Caco-2 (cell line): Measurements from ENCODE around the gene TMEM45A. TPM values are rescaled to one million over a fixed set of nuclear protein-coding genes. Genes with fewer than 3 reads are reported as not detected.

Experiments
- BruUV-seq: library from RNA; stranded (reverse); fragments of 400-500 nt; replicated peaks from 2 replicates; lab custom pipeline; 2021; lab: Mats Ljungman, UMichigan
- CTCF ChIA-PET: fragments of 300-600 bp; sonication (Branson Sonifier 250); formaldehyde crosslinking; loops from one replicate; lab custom pipeline; 2022; ENCODE audit warnings: antibody characterized with exemption; lab: Charles Lee
- POLR2A ChIA-PET: fragments of 300-600 bp; sonication (Branson Sonifier 250); formaldehyde crosslinking; loops from one replicate; lab custom pipeline; 2022; ENCODE audit warnings: antibody characterized with exemption; lab: Charles Lee
- DNase-seq, 2 experiments: peaks; one replicate each; pipeline versions ENCODE4 v3.0.0 to v3.0.0-alpha.2; 2020 to 2022
- H3K27me3 ChIP-seq: replicated peaks from 2 replicates; pipeline ENCODE4 v1.6.0; 2011; ENCODE audit warnings: low read length; ENCODE audit not compliant: control insufficient read depth, insufficient read depth
- H3K36me3 ChIP-seq: 2 replicates; pipeline ENCODE4 v1.5.1; 2011; ENCODE audit warnings: low read length; ENCODE audit not compliant: control insufficient read depth, insufficient read depth
- H3K4me1 ChIP-seq: fragments of 250-450 bp; sonication (Bioruptor Pico); 2 replicates; pipeline ENCODE4 v1.5.1; 2020; ENCODE audit warnings: mild to moderate bottlenecking
- H3K4me3 ChIP-seq: 2 replicates; pipeline ENCODE4 v1.5.1; 2011; ENCODE audit warnings: low read depth, mild to moderate bottlenecking, control low read depth, low read length
- H3K9me3 ChIP-seq: fragments of 250-450 bp; sonication (Bioruptor Pico); 2 replicates; pipeline ENCODE4 v1.5.1; 2020; ENCODE audit warnings: mild to moderate bottlenecking, moderate library complexity
- H3K27ac Mint-ChIP-seq: one replicate; pipeline ENCODE4 v1.8.0; 2022; ENCODE audit warnings: mixed read lengths; ENCODE audit not compliant: unreplicated experiment
- H3K27me3 Mint-ChIP-seq: one replicate; pipeline ENCODE4 v1.8.0; 2022; ENCODE audit warnings: mixed read lengths; ENCODE audit not compliant: insufficient read depth, unreplicated experiment
- H3K36me3 Mint-ChIP-seq: one replicate; pipeline ENCODE4 v1.8.0; 2022; ENCODE audit warnings: mild to moderate bottlenecking, mixed read lengths; ENCODE audit not compliant: insufficient read depth, unreplicated experiment
- H3K4me1 Mint-ChIP-seq: one replicate; pipeline ENCODE4 v1.8.0; 2022; ENCODE audit warnings: low read depth, mixed read lengths; ENCODE audit not compliant: unreplicated experiment
- H3K4me3 Mint-ChIP-seq: one replicate; pipeline ENCODE4 v1.8.0; 2022; ENCODE audit warnings: mild to moderate bottlenecking, moderate library complexity, mixed read lengths; ENCODE audit not compliant: unreplicated experiment
- H3K9me3 Mint-ChIP-seq: one replicate; pipeline ENCODE4 v1.8.0; 2022; ENCODE audit warnings: mixed read lengths; ENCODE audit not compliant: unreplicated experiment
- intact Hi-C: fragments of 100-400 bp; cut with micrococcal nuclease; formaldehyde crosslinking; loops from one replicate; pipeline ENCODE4 v1.10.0; 2022; ENCODE audit not compliant: unreplicated experiment
- total RNA-seq: library from RNA; stranded (reverse); gene quantifications from 2 replicates; pipeline ENCODE4 v1.2.3, GENCODE V29; 2022
- TF ChIP-seq, protein P1 (sequence below), 2 experiments: fragments of 200-600 bp in 1 of 2; IDR thresholded peaks; 1 replicate in 1 of 2; 2 replicates in 1 of 2; pipeline versions ENCODE4 v1.5.1 to v1.8.0; 2011 to 2022; ENCODE audit warnings: antibody characterized with exemption in 1 of 2, control low read depth in 1 of 2, inconsistent platforms in 1 of 2, low read depth in 1 of 2, low read length in 1 of 2, mild to moderate bottlenecking in 1 of 2, moderate library complexity in 1 of 2; ENCODE audit not compliant: insufficient read depth in 1 of 2, severe bottlenecking in 1 of 2, unreplicated experiment in 1 of 2

The TMEM45A gene
- total RNA-seq, 1 experiment from 2014 or later: 5.6 TPM

DNA sequence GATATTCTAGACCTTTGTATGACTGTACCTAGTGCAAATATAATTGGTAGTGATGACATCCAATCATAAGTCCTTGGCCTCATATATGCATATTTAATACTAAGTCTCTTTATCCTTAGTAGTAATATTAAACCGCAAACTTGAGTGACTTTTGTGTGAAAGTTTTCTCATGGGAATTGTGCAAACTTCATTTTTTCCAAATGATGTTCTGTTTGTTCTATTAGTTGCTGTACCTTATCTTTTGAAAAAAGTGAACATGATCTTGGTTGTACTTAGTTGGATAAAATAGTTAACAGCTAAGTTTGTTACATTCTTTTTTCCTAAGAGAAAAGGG lies 43.2 kb downstream of the TMEM45A start:
- Histone ChIP-seq H3K9me3 (no peaks in the 10 kb centered on the region), H3K4me3 (no peak overlapping the region), H3K27me3 (no peaks in the 10 kb centered on the region), H3K36me3 (no peaks in the 10 kb centered on the region), H3K4me1 (peaks cover 3% of the 10 kb centered on the region; the same call in 1 of the 2 replicates)
- DNase-seq: no peak
- Mint-ChIP-seq H3K27me3 (no peaks in the 10 kb centered on the region), H3K27ac (no peak overlapping the region), H3K9me3 (no peaks in the 10 kb centered on the region), H3K36me3 (no peaks in the 10 kb centered on the region), H3K4me1 (no peaks in the 10 kb centered on the region), H3K4me3 (no peak overlapping the region)
- POLR2A ChIA-PET: no interaction called here
- intact Hi-C loops: no loop called here
- TF ChIP-seq, protein P1, sequence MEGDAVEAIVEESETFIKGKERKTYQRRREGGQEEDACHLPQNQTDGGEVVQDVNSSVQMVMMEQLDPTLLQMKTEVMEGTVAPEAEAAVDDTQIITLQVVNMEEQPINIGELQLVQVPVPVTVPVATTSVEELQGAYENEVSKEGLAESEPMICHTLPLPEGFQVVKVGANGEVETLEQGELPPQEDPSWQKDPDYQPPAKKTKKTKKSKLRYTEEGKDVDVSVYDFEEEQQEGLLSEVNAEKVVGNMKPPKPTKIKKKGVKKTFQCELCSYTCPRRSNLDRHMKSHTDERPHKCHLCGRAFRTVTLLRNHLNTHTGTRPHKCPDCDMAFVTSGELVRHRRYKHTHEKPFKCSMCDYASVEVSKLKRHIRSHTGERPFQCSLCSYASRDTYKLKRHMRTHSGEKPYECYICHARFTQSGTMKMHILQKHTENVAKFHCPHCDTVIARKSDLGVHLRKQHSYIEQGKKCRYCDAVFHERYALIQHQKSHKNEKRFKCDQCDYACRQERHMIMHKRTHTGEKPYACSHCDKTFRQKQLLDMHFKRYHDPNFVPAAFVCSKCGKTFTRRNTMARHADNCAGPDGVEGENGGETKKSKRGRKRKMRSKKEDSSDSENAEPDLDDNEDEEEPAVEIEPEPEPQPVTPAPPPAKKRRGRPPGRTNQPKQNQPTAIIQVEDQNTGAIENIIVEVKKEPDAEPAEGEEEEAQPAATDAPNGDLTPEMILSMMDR (IDR thresholded peaks at IDR 0.05; ENCODE audit: insufficient read depth in 1 of 2, low read depth in 1 of 2, low read length in 1 of 2, severe bottlenecking in 1 of 2, unreplicated experiment in 1 of 2): no peak
- CTCF ChIA-PET: no interaction called here
- no TSS peak for BruUV-seq

DNA sequence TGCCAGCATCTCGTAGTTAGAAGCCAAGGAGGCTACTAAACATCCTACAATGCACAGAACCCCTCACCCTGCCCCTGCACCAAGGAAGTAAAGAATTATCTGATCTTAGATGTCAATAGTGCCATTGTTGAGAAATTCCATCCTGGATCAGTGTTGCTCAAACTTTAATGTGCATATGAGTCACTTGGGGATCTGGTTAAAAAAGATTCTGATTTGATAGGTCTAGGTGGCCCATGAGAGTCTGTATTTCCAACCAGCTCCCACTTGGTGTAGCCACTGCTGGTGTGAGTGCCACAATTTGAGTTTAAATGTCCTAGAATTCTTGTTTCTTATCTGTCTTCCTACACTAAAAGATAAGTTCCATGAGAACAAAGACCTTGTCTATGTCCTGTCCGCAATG lies 43.7 kb downstream of the TMEM45A start:
- Mint-ChIP-seq H3K9me3 (peaks cover 4% of the 10 kb centered on the region), H3K36me3 (no peaks in the 10 kb centered on the region), H3K4me3 (no peak overlapping the region), H3K27ac (no peak overlapping the region), H3K27me3 (no peaks in the 10 kb centered on the region), H3K4me1 (no peaks in the 10 kb centered on the region)
- Histone ChIP-seq H3K4me3 (no peak overlapping the region), H3K36me3 (no peaks in the 10 kb centered on the region), H3K9me3 (no peaks in the 10 kb centered on the region), H3K27me3 (no peaks in the 10 kb centered on the region), H3K4me1 (peaks cover 3% of the 10 kb centered on the region; the same call in 1 of the 2 replicates)
- CTCF ChIA-PET: no interaction called here
- no peak for DNase-seq
- no TSS peak for BruUV-seq
- intact Hi-C loops: no loop called here
- POLR2A ChIA-PET: no interaction called here
- TF ChIP-seq, protein P1 (IDR thresholded peaks at IDR 0.05; ENCODE audit: insufficient read depth in 1 of 2, low read depth in 1 of 2, low read length in 1 of 2, severe bottlenecking in 1 of 2, unreplicated experiment in 1 of 2): no peak

DNA sequence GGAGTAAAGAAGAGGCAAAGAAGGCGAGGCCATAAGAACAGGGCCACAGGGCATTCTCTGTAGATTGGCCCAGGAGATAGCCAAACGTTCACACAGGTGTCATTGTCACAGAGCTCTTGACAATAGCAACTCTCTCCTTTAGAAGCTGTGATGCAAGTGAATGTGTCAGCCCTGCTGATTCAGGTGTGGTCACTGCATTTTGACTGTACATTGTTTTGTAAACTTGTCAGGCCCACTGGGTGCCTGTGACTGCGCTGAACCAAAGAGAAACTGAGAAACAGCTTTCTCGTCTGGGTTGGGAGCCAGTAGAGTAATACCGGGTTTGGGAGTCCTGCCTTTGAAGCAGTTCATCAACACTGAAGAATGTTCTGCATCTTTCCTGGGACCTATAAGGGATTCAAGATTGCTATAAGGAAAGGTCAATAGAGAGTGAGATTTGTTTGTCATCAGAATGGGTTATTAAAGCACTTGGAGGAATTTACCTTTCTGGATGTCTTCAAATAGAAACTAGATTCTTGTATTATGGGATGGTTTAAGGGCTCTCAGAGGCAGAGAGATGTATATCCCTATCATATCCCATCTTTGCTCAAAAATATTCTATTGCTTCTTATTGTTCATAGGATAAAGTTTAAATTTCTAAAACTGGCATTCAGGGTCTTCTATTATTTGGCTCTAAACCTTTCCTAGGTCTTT lies 45.4 kb downstream of the TMEM45A start:
- Histone ChIP-seq H3K27me3 (no peaks in the 10 kb centered on the region), H3K9me3 (no peaks in the 10 kb centered on the region), H3K4me1 (peaks cover 3% of the 10 kb centered on the region; the same call in 1 of the 2 replicates), H3K4me3 (no peak overlapping the region), H3K36me3 (no peaks in the 10 kb centered on the region)
- no TSS peak for BruUV-seq
- ChIA-PET CTCF (no interaction called here), POLR2A (interaction anchor here (0.6 kb wide), 1 partner anchor 137 kb away, joined by 3 read pairs; the partner anchor contains the start of genes LNP1 and TOMM70)
- Mint-ChIP-seq H3K27me3 (no peaks in the 10 kb centered on the region), H3K9me3 (peaks cover 9% of the 10 kb centered on the region), H3K4me3 (no peak overlapping the region), H3K27ac (no peak overlapping the region), H3K36me3 (no peaks in the 10 kb centered on the region), H3K4me1 (no peaks in the 10 kb centered on the region)
- TF ChIP-seq, protein P1 (IDR thresholded peaks at IDR 0.05; ENCODE audit: insufficient read depth in 1 of 2, low read depth in 1 of 2, low read length in 1 of 2, severe bottlenecking in 1 of 2, unreplicated experiment in 1 of 2): no peak
- intact Hi-C loops: no loop called here
- no peak for DNase-seq
